NOMO-1 treated with DMSO at 0.1 percent for 48 hours (cell line): ENCODE results near the gene POLR2L.
A peak's percentile ranks its signal among the peaks of the same experiment; 100 is the strongest.

ENCODE experiments used
- DNase-seq: peaks from one replicate; lab custom pipeline; 2025; ENCODE audit not compliant: unreplicated experiment; lab: John Stamatoyannopoulos, UW

POLR2L gene

GRCh38 chr11:813072-813455, 29.3 kb downstream of the POLR2L start:
- no peak for DNase-seq

- DNase-seq = no peak
Measured at GRCh38 chr11:812390-812789, 29.9 kb downstream of the POLR2L start.

- no peak for DNase-seq
Measured at GRCh38 chr11:811446-812245, 30.7 kb downstream of the POLR2L start.

GRCh38 chr11:810040-810567, 32.2 kb downstream of the POLR2L start:
- no peak for DNase-seq

- peak; percentile 92 for DNase-seq
Measured at GRCh38 chr11:809287-810039, 32.9 kb downstream of the POLR2L start, which contains the start of gene RPLP2. Gene RPLP2, plus strand, starts transcription at chr11:809967. Its CDS starts 268 bp downstream, at chr11:810235.

GRCh38 chr11:808427-809286, 33.7 kb downstream of the POLR2L start:
- DNase-seq = peak; percentile 37

- DNase-seq = no peak
Measured at GRCh38 chr11:804599-804964, 37.7 kb downstream of the POLR2L start.

- DNase-seq = no peak
Measured at GRCh38 chr11:803770-804598, 38.3 kb downstream of the POLR2L start.

GRCh38 chr11:803467-803742, 38.9 kb downstream of the POLR2L start:
- no peak for DNase-seq

GRCh38 chr11:802693-803466, 39.4 kb downstream of the POLR2L start:
- no peak for DNase-seq

- DNase-seq = no peak
Measured at GRCh38 chr11:802018-802617, 40.2 kb downstream of the POLR2L start.

GRCh38 chr11:801097-801780, 41.1 kb downstream of the POLR2L start:
- no peak for DNase-seq

- no peak for DNase-seq
Measured at GRCh38 chr11:800473-800872, 41.9 kb downstream of the POLR2L start.

- no peak for DNase-seq
Measured at GRCh38 chr11:799641-800316, 42.5 kb downstream of the POLR2L start.

- peak; percentile 79 for DNase-seq
Measured at GRCh38 chr11:798093-798713, 44.1 kb downstream of the POLR2L start, which contains the start of gene SLC25A22. Gene SLC25A22, minus strand, starts transcription at chr11:798281. Its CDS starts 3,275 bp downstream, at chr11:795006.

- peak; percentile 71 for DNase-seq
Measured at GRCh38 chr11:797296-798092, 44.8 kb downstream of the POLR2L start.
